Neural cell (in vitro differentiated cells): ENCODE data around the gene ZDHHC1. TPM values are rescaled to one million over a fixed set of nuclear protein-coding genes. Genes with fewer than 3 reads are reported as not detected.

ENCODE experiments used
- H2AFZ ChIP-seq: fragments of 200-600, 300-800 bp; sonication (generic), shearing (Covaris generic); 2 replicates; pipeline ENCODE4 v1.6.0; 2014; ENCODE audit warnings: low read depth, mild to moderate bottlenecking, antibody characterized with exemption, low read length, moderate library complexity
- H3F3A ChIP-seq: fragments of 200-600 bp; shearing (Covaris generic); 2 replicates; pipeline ENCODE4 v1.6.1; 2016; ENCODE audit warnings: mild to moderate bottlenecking, moderate library complexity, mixed read lengths, antibody characterized with exemption, low read length; ENCODE audit not compliant: insufficient read depth, poor library complexity, severe bottlenecking
- H3K27ac ChIP-seq: fragments of 200-600, 300-800 bp; sonication (generic), shearing (Covaris generic); 2 replicates; pipeline ENCODE4 v1.5.1; 2014; ENCODE audit warnings: mild to moderate bottlenecking, low read length, moderate library complexity
- H3K27me3 ChIP-seq: fragments of 300-800, 200-600 bp; sonication (generic), shearing (Covaris generic); 2 replicates; pipeline ENCODE4 v1.6.0; 2014; ENCODE audit warnings: mild to moderate bottlenecking, low read depth, low read length, moderate library complexity; ENCODE audit not compliant: insufficient read depth
- H3K36me3 ChIP-seq: fragments of 300-800, 200-600 bp; sonication (generic), shearing (Covaris generic); 2 replicates; pipeline ENCODE4 v1.5.1; 2014; ENCODE audit warnings: mild to moderate bottlenecking, antibody characterized with exemption, low read length, moderate library complexity; ENCODE audit not compliant: insufficient read depth
- H3K4me2 ChIP-seq: fragments of 300-800, 200-600 bp; sonication (generic), shearing (Covaris generic); 2 replicates; pipeline ENCODE4 v1.6.0; 2014; ENCODE audit warnings: mild to moderate bottlenecking, low read length
- H3K4me3 ChIP-seq: fragments of 300-800, 200-600 bp; sonication (generic), shearing (Covaris generic); 2 replicates; pipeline ENCODE4 v1.5.1; 2014; ENCODE audit warnings: mild to moderate bottlenecking, low read length, moderate library complexity
- H3K79me2 ChIP-seq: fragments of 200-600 bp; shearing (Covaris generic); replicated peaks from 2 replicates; pipeline ENCODE4 v1.6.0; 2014; ENCODE audit warnings: mild to moderate bottlenecking, low read length, moderate library complexity; ENCODE audit not compliant: insufficient read depth
- H3K9ac ChIP-seq: fragments of 300-800, 200-600 bp; sonication (generic), shearing (Covaris generic); 2 replicates; pipeline ENCODE4 v1.6.1; 2016; ENCODE audit warnings: mild to moderate bottlenecking, low read length, mixed read lengths
- H3K9me2 ChIP-seq: fragments of 200-600 bp; shearing (Covaris generic); 2 replicates; pipeline ENCODE4 v1.6.1; 2016; ENCODE audit warnings: mild to moderate bottlenecking, low read length, mixed read lengths; ENCODE audit not compliant: insufficient read depth
- H3K9me3 ChIP-seq: fragments of 200-600, 300-800 bp; sonication (generic), shearing (Covaris generic); 2 replicates; pipeline ENCODE4 v1.6.1; 2016; ENCODE audit warnings: mild to moderate bottlenecking, mixed run types, low read length, moderate library complexity, mixed read lengths
- H4K20me1 ChIP-seq: fragments of 200-600 bp; shearing (Covaris generic); 2 replicates; pipeline ENCODE4 v1.6.1; 2016; ENCODE audit warnings: mild to moderate bottlenecking, mixed run types; ENCODE audit not compliant: insufficient read depth
- CTCF ChIP-seq: fragments of 450-650 bp; IDR thresholded peaks from 2 replicates; pipeline ENCODE4 v1.5.1; 2014; ENCODE audit warnings: antibody characterized with exemption, mild to moderate bottlenecking, moderate library complexity; ENCODE audit not compliant: poor library complexity, severe bottlenecking
- EP300 ChIP-seq: fragments of 450-650 bp; conservative IDR thresholded peaks from 2 replicates; pipeline ENCODE4 v1.6.1; 2014; ENCODE audit warnings: antibody characterized with exemption, mild to moderate bottlenecking, moderate library complexity; ENCODE audit not compliant: poor library complexity, severe bottlenecking
- EZH2 ChIP-seq: fragments of 200-600, 300-800 bp; shearing (Covaris generic), sonication (generic); IDR thresholded peaks from 2 replicates; pipeline ENCODE4 v1.6.1; 2014; ENCODE audit warnings: antibody characterized with exemption, low read length, borderline replicate concordance, mild to moderate bottlenecking; ENCODE audit not compliant: insufficient read depth, poor library complexity, severe bottlenecking
- MXI1 ChIP-seq: fragments of 450-650 bp; conservative IDR thresholded peaks from 2 replicates; pipeline ENCODE4 v1.6.1; 2014; ENCODE audit warnings: antibody characterized with exemption, mild to moderate bottlenecking; ENCODE audit not compliant: poor library complexity, severe bottlenecking
- POLR2AphosphoS5 ChIP-seq: IDR thresholded peaks from 2 replicates; pipeline ENCODE4 v1.6.1; 2012
- RAD21 ChIP-seq: fragments of 450-650 bp; conservative IDR thresholded peaks from 2 replicates; pipeline ENCODE4 v1.6.1; 2014; ENCODE audit warnings: antibody characterized with exemption, mild to moderate bottlenecking, moderate library complexity
- REST ChIP-seq: IDR thresholded peaks from 2 replicates; pipeline ENCODE4 v1.6.1; 2012; ENCODE audit warnings: borderline replicate concordance
- SMC3 ChIP-seq: fragments of 450-650 bp; conservative IDR thresholded peaks from 2 replicates; pipeline ENCODE4 v1.6.1; 2014; ENCODE audit warnings: antibody characterized with exemption, mild to moderate bottlenecking, moderate library complexity; ENCODE audit not compliant: poor library complexity
- TAF1 ChIP-seq: IDR thresholded peaks from 2 replicates; pipeline ENCODE4 v1.6.1; 2012; ENCODE audit warnings: low read depth
- polyA plus RNA-seq: library from polyadenylated mRNA; depleted of rRNA; stranded (reverse); fragments of >200 nt; gene quantifications from 2 replicates; pipeline ENCODE4 v1.2.3, GENCODE V29; 2014

ZDHHC1 gene
- polyA plus RNA-seq, 1 donor from 2014 or later: 1.7 TPM

DNA sequence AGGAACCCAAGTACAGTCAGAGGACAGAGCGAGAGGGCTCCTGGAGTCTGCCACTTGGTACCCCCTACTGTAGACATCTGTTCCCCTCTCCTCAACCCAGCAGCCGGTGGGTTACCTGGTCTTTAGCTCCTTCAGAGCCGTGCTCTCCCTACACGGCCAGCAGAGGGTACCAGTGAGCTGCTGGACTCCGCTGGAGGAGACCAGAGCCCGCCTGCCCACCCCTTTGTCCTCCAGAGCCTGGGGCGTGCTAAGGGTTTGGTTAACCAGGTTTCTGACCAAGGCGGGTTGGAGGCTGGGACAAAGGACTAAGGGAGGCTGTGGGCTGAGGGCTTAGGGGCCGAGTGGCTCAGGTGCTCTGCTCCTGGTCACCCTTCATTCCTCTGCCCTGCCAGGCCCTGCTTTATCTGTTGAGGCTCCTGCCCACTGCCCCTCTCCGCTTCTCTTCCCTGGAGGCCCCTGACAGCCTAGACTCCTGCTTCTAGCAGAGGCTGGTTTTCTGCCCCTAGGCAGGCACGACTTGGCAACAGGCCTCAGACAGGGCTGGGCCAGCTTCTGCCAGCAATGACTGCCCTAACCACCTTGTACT lies 12.0 kb upstream of the ZDHHC1 start:
- no peak for TF ChIP-seq MXI1
- no peak for TF ChIP-seq EP300
- TF ChIP-seq TAF1: no peak
- TF ChIP-seq RAD21: no peak
- TF ChIP-seq REST: no peak
- no peak for TF ChIP-seq POLR2AphosphoS5
- Histone ChIP-seq H3K79me2 (no peaks in the 10 kb centered on the region), H3F3A (no peaks in the 10 kb centered on the region), H2AFZ (no peak overlapping the region), H3K4me3 (no peak overlapping the region), H3K4me2 (no peak overlapping the region), H3K9me2 (no peaks in the 10 kb centered on the region), H4K20me1 (no peaks in the 10 kb centered on the region), H3K9me3 (no peaks in the 10 kb centered on the region), H3K36me3 (no peaks in the 10 kb centered on the region), H3K27ac (no peak overlapping the region), H3K27me3 (peaks cover 40% of the 10 kb centered on the region), H3K9ac (no peak overlapping the region)

- H3K36me3 ChIP-seq: no peaks in the 10 kb centered on the region
- no peaks in the 10 kb centered on the region for H3K9me3 ChIP-seq
- no peaks in the 10 kb centered on the region for H3K79me2 ChIP-seq
- peaks cover 35% of the 10 kb centered on the region for H3K27me3 ChIP-seq
- H3K27ac ChIP-seq: no peak overlapping the region
- no peak overlapping the region for H3K4me2 ChIP-seq
- H3K4me3 ChIP-seq: no peak overlapping the region
- H2AFZ ChIP-seq: no peak overlapping the region
- no peak overlapping the region for H3K9ac ChIP-seq
- H3K9me2 ChIP-seq: no peaks in the 10 kb centered on the region
- H4K20me1 ChIP-seq: no peaks in the 10 kb centered on the region
- no peaks in the 10 kb centered on the region for H3F3A ChIP-seq
- TF ChIP-seq CTCF: no peak
- no peak for TF ChIP-seq RAD21
- no peak for TF ChIP-seq REST
- TF ChIP-seq SMC3: no peak
- TF ChIP-seq EZH2: no peak
- TF ChIP-seq EP300: no peak
- no peak for TF ChIP-seq POLR2AphosphoS5
Measured at GRCh38 chr16:67426950-67427349, 10.7 kb upstream of the ZDHHC1 start.
